GM12865 (cell line): ENCODE data around the gene DKK3.

Experiments
- DNase-seq: peaks from one replicate; pipeline ENCODE4 v3.0.0; 2010; ENCODE audit warnings: low read depth
- H3K4me3 ChIP-seq: 2 replicates; pipeline ENCODE4 v1.5.1; 2011; ENCODE audit warnings: mild to moderate bottlenecking, low read depth, low read length, control low read depth
- CTCF ChIP-seq: IDR thresholded peaks from 2 replicates; pipeline ENCODE4 v1.5.1; 2011; ENCODE audit warnings: low read length, control low read depth, low read depth, inconsistent platforms; ENCODE audit not compliant: insufficient read depth; ENCODE audit errors: missing control alignments

The DKK3 gene

GRCh38 chr11:12029119-12029518 lies 20.7 kb upstream of the DKK3 start:
- H3K4me3 ChIP-seq, result no peak overlapping the region
- no peak for DNase-seq
- no peak for TF ChIP-seq CTCF

GRCh38 chr11:12028303-12028702 lies 19.9 kb upstream of the DKK3 start:
- TF ChIP-seq CTCF, result no peak
- no peak for DNase-seq
- H3K4me3 ChIP-seq, result no peak overlapping the region

- peak; percentile 69 for DNase-seq
- no peak for TF ChIP-seq CTCF
- no peak overlapping the region for H3K4me3 ChIP-seq
Observed at GRCh38 chr11:12026331-12027211, 18.1 kb upstream of the DKK3 start.

- no peak for DNase-seq
Observed at GRCh38 chr11:12024254-12024926, 16.0 kb upstream of the DKK3 start.

GRCh38 chr11:12023015-12023414 lies 14.6 kb upstream of the DKK3 start:
- H3K4me3 ChIP-seq, result no peak overlapping the region
- DNase-seq, result no peak
- TF ChIP-seq CTCF, result no peak

More at GRCh38 chr11:12024254-12024926, 16.0 kb upstream of the DKK3 start:
- no peak for TF ChIP-seq CTCF
- no peak overlapping the region for H3K4me3 ChIP-seq

GRCh38 chr11:12020546-12020945 lies 12.1 kb upstream of the DKK3 start:
- TF ChIP-seq CTCF, result no peak
- DNase-seq, result no peak
- H3K4me3 ChIP-seq, result no peak overlapping the region
